Measurements from ENCODE around the gene TFR2. TPM values are rescaled to one million over a fixed set of nuclear protein-coding genes. Genes with fewer than 3 reads are reported as not detected.
A peak's percentile ranks its signal among the peaks of the same experiment; 100 is the strongest.

TFR2 gene
- total RNA-seq, 2 donors from 2014 or later: 4.5 to 6.1 TPM

DNA sequence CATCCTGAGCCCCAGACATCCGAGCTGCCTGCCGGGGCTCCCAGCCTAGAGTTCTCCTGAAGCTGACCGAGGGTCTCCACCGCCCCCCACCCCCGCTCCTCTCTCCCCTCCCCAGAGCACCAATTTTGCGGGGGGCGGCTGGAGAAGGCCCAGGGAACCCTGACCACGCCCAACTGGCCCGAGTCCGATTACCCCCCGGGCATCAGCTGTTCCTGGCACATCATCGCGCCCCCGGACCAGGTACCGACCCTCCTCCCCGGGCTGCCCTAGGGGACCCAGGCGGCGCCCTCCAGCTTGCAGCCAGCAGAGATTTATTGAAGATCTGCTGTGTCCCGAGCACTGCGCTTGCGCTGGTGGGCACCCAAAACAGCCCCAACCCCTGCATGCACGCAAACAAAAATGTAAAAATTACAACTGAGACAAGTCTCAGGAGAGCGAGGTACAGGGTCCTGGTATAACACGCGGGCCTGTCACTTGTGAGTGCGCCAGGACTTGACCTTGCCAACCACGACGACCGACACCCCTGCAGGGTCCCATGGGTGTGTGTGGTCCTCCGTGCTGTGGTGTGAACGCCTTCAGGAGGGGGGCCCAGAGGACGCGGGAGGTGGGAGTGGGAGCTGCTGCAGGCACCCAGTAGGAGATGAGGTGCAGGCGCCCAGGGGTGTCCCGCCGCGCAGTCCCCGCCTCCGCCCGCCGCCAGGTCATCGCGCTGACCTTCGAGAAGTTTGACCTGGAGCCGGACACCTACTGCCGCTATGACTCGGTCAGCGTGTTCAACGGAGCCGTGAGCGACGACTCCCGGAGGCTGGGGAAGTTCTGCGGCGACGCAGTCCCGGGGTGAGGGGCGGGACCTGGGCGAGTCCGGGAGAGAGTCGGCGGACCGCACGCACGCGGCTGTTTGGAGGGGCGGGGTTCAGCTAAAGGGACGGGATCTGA, 36.1 kb downstream of the TFR2 start:
- H3K9me3 ChIP-seq (ENCODE audit: control insufficient read depth, low read length, poor library complexity, severe bottlenecking): no peaks in the 10 kb centered on the region
- Mint-ChIP-seq H3K27ac (peak overlapping the region; percentile 4), H3K27me3 (no peaks in the 10 kb centered on the region), H3K4me3 (peak overlapping the region; percentile 90), H3K4me1 (peaks cover 23% of the 10 kb centered on the region), H3K36me3 (ENCODE audit: low read depth) (no peaks in the 10 kb centered on the region)
- DNase-seq (peak in 2 of 3 donors; percentile 38 to 39), ATAC-seq (peak; percentile 39)

DNA sequence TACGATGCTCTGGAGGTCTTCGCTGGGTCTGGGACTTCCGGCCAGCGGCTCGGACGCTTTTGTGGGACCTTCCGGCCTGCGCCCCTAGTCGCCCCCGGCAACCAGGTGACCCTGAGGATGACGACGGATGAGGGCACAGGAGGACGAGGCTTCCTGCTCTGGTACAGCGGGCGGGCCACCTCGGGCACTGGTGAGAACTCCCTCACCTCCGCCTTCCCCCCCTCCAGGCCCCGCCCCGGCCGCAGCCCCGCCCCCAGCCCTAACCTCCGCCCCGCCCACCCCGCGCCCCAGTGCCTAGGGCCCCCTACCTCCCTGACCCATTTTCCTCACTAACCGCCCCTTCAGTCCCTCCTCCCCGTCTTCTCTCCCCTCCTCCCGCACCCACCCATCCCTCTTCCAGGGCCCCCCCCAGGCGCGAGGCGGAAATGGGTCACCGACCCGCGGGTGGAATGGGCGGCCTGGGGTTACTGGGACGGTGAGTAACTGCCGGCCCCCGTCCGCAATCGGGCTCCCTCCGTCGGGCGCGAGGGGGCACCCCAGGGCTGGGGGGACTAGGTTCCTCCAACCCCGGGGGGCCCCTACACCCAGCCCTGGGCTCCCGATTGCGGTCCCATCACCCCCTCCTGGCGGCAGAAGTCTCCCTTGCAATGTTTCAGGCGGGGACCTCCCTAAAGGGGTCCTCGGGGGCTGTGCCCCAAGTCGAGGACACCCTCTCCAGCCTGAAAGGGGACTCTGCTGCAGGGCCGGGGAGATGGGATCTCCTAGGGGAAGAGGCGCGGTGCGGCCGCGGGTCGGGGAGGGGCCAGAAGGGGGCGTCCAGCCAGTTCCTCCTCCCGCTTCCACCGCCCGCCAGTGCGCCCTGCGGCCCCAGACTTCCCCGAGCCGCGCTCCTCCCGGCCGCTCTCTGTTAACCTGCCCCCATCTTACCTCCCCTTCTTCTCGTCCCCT, 37.0 kb downstream of the TFR2 start:
- ATAC-seq (peak; percentile 75), DNase-seq (peak; percentile 51 to 78 (median 76))
- Mint-ChIP-seq H3K27ac (no peak overlapping the region), H3K4me3 (peak overlapping the region; percentile 90), H3K36me3 (ENCODE audit: low read depth) (no peaks in the 10 kb centered on the region), H3K27me3 (no peaks in the 10 kb centered on the region), H3K4me1 (peaks cover 20% of the 10 kb centered on the region)
- no peaks in the 10 kb centered on the region for H3K9me3 ChIP-seq (ENCODE audit: control insufficient read depth, low read length, poor library complexity, severe bottlenecking)

DNA sequence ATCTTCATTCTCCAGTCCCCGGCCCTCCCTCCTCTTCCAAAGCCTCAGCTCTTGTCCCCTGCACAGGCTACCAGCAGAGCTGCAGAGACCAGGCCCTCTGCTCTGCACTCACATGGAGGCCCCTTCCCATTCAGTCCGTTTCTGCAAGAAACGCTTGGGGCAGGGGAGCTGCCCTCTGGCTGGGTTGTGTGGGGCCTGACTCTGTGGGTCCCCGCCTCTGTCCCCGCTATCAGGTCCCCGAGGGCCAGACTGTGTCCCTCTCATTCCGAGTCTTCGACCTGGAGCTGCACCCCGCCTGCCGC, 37.7 kb downstream of the TFR2 start:
- Mint-ChIP-seq H3K4me1 (peaks cover 20% of the 10 kb centered on the region), H3K27me3 (no peaks in the 10 kb centered on the region), H3K27ac (no peak overlapping the region), H3K4me3 (peak overlapping the region; percentile 90), H3K36me3 (ENCODE audit: low read depth) (no peaks in the 10 kb centered on the region)
- peak; percentile 16 for ATAC-seq
- no peak for DNase-seq
- H3K9me3 ChIP-seq (ENCODE audit: control insufficient read depth, low read length, poor library complexity, severe bottlenecking): no peaks in the 10 kb centered on the region

DNA sequence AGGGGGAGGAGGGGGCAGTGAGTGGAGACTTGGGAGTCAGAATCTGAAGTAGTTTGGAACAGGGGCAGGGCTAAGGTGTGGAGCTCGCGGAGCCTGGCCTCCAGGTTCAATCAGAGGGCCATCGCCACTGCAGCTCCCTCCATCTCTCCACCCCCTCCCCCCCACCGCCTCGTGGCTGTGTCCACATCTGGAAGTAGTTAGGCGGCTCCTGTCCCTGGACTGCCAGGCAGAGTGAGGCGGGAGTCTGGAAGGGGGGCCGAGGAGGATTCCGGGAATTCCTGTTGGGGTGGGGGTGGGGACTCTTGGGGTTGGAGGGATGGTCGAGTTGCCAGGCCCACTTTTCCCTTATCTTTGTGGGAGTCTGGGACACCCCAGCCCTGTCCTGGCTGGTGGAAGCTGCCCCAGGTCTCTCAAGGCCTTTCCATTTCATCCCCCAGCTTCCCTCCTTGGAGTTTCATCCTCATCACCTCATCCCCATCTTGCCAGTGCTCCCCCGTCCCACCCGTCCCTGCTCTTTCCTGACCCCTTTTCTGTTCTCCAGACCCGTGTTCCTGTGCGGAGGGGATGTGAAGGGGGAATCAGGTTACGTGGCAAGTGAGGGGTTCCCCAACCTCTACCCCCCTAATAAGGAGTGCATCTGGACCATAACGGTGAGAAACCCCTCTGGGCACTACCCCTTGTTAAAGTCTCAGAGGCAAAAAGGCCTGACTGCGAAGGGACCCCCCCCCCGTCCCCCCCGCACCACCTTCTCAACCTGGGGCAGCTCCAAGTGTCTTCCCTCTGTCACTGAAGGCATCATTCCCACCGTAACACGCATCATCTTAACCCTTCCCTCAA, 38.2 kb downstream of the TFR2 start:
- DNase-seq (no peak), ATAC-seq (no peak)
- Mint-ChIP-seq H3K4me3 (peak overlapping the region; percentile 90), H3K4me1 (peaks cover 23% of the 10 kb centered on the region), H3K27me3 (no peaks in the 10 kb centered on the region), H3K27ac (no peak overlapping the region), H3K36me3 (ENCODE audit: low read depth) (no peaks in the 10 kb centered on the region)
- H3K9me3 ChIP-seq (ENCODE audit: control insufficient read depth, low read length, poor library complexity, severe bottlenecking): no peaks in the 10 kb centered on the region

DNA sequence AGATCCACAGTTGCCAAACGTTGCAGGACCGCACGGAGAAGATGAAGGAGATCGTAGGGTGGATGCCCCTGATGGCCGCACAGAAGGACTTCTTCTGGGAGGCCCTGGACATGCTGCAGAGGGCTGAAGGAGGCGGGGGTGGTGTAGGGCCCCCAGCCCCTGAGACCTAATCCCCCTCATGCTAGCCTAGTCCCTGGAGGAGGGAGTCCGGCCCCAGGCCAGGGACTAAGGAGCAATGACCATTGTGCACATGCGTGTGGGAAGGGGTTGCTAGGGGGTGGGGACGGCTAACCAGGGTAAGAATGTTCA, 40.7 kb downstream of the TFR2 start:
- ATAC-seq (no peak), DNase-seq (no peak)
- Mint-ChIP-seq H3K4me1 (peaks cover 23% of the 10 kb centered on the region), H3K4me3 (no peak overlapping the region), H3K36me3 (ENCODE audit: low read depth) (no peaks in the 10 kb centered on the region), H3K27me3 (no peaks in the 10 kb centered on the region), H3K27ac (no peak overlapping the region)
- H3K9me3 ChIP-seq (ENCODE audit: control insufficient read depth, low read length, poor library complexity, severe bottlenecking): no peaks in the 10 kb centered on the region

DNA sequence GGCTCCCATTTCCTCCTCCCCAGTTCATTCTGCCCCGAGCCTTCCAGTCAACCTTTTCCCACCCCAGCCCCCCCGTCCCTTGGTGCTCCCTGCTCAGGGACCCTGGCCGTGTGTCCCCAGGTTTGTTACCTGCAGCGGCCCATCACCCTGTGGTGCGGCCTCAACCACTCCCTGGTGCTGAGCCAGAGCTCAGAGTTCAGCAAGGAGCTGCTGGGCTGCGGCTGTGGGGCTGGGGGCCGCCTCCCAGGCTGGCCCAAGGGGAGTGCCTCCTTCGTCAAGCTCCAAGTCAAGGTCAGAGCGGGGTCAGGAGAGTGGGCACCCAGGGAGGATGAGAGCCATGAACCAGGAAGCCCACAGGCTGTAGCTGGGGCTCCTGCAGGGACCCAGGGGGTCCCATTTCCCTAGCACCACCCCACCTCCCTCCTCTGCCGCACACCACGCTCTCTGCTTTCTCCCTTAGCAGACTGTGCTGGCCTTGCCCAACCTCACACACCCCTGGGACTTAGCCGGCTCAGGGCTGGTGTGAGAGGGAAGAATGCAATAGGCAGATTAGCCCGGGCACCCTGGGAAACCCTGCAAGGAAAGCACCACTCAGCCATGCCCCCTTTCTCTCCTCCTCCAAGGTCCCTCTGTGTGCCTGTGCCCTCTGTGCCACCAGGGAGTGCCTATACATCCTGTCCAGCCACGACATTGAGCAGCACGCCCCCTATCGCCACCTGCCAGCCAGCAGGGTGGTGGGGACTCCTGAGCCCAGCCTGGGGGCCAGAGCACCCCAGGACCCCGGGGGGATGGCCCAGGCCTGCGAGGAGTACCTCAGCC, 41.2 kb downstream of the TFR2 start:
- no peaks in the 10 kb centered on the region for H3K9me3 ChIP-seq (ENCODE audit: control insufficient read depth, low read length, poor library complexity, severe bottlenecking)
- DNase-seq (no peak), ATAC-seq (no peak)
- no peaks in the 10 kb centered on the region for H3K36me3 Mint-ChIP-seq (ENCODE audit: low read depth)
- H3K4me1 Mint-ChIP-seq: peaks cover 17% of the 10 kb centered on the region
- no peak overlapping the region for H3K4me3 Mint-ChIP-seq
- H3K27me3 Mint-ChIP-seq: no peaks in the 10 kb centered on the region
- H3K27ac Mint-ChIP-seq: no peak overlapping the region

DNA sequence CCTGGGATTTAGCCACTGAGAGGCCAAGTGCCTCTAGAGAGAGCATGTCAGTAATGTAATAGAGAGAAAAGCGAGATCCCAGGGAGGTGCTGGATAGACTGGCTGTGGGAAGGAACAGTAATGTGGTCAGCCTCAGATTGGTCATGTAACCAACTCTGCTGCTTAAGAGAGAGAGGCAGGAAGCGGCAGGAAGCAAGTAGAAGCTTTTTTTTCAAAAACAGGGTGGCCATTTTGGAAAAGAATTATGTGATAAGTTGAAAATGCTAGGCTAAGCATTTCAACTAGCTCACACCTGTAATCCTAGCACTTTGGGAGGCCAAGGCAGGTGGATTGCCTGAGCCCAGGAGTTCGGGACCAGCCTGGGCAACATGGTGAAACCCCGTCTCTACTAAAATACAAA, 42.9 kb downstream of the TFR2 start:
- ATAC-seq: no peak
- no peaks in the 10 kb centered on the region for H3K9me3 ChIP-seq (ENCODE audit: control insufficient read depth, low read length, poor library complexity, severe bottlenecking)
- Mint-ChIP-seq H3K27me3 (no peaks in the 10 kb centered on the region), H3K36me3 (ENCODE audit: low read depth) (no peaks in the 10 kb centered on the region), H3K27ac (no peak overlapping the region), H3K4me3 (no peak overlapping the region), H3K4me1 (peaks cover 7% of the 10 kb centered on the region)
- DNase-seq: no peak

DNA sequence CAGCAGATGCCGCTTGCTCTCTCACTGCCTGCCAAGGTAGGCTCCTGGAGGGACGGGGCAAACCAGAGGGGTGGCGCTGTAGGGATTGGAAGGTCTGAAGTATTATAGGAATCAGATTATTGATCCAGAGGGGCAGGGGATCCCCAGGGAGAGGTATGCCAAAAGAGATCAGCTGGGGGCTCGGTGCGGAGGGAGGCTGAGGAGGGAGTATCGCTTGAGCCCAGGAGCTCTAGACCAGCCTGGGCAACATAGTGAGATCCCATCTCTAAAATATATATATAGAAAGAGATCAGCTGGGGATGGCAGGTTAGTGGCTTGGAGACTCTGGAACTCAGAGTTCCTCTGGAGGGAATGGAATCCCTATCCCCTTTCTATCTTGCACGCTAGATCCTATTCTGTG, 46.2 kb downstream of the TFR2 start:
- no peaks in the 10 kb centered on the region for H3K27me3 Mint-ChIP-seq
- no peak for ATAC-seq
- H3K4me3 Mint-ChIP-seq: no peak overlapping the region
- peaks cover 7% of the 10 kb centered on the region for H3K4me1 Mint-ChIP-seq
- H3K27ac Mint-ChIP-seq: no peak overlapping the region
- DNase-seq: no peak
- H3K9me3 ChIP-seq (ENCODE audit: control insufficient read depth, low read length, poor library complexity, severe bottlenecking): no peaks in the 10 kb centered on the region
- H3K36me3 Mint-ChIP-seq (ENCODE audit: low read depth): no peaks in the 10 kb centered on the region

DNA sequence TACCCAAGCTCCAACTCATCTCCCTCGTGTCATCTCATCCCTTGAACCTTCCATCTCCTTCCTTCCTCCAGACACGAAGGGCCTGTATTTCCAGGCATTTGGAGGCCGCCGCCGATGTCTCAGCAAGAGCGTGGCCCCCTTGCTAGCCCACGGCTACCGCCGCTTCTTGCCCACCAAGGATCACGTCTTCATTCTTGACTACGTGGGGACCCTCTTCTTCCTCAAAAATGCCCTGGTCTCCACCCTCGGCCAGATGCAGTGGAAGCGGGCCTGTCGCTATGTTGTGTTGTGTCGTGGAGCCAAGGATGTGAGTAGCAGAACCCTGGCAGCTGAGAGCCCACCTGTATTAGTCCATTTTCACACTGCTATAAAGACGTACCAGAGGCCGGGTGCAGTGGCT, 49.8 kb downstream of the TFR2 start:
- ATAC-seq: no peak
- Mint-ChIP-seq H3K4me1 (peaks cover 9% of the 10 kb centered on the region), H3K27ac (no peak overlapping the region), H3K27me3 (no peaks in the 10 kb centered on the region), H3K4me3 (no peak overlapping the region), H3K36me3 (ENCODE audit: low read depth) (no peaks in the 10 kb centered on the region)
- no peaks in the 10 kb centered on the region for H3K9me3 ChIP-seq (ENCODE audit: control insufficient read depth, low read length, poor library complexity, severe bottlenecking)
- DNase-seq: no peak

DNA sequence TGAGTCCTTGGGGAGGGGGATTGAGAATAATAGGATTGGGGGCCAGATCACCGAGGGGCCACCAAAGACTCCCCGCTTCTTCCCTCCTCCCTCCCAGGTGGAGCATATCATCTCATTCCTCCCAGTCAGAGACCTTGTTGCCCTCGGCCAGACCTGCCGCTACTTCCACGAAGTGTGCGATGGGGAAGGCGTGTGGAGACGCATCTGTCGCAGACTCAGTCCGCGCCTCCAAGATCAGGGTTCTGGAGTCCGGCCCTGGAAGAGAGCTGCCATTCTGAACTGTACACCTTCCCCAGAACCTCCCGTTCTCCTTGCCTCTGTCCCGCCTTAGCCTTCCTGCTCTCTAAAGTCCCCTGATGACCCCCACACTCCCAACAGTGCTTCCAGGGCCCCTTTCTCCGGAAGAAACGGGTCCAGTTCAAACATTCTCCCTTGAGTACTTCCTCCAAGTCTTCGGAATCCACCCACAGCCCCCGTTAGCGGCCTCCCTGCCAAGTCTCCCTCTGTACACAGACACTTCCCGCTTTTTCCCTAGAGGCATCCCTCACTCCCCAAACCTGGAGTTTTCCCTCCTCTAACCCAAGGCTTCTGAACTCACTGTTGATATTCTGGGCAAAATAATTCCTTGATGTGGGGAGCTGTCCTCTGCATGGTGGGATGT, 51.1 kb downstream of the TFR2 start:
- Mint-ChIP-seq H3K4me3 (peak overlapping the region; percentile 41), H3K27me3 (no peaks in the 10 kb centered on the region), H3K36me3 (ENCODE audit: low read depth) (peaks cover 4% of the 10 kb centered on the region), H3K27ac (no peak overlapping the region), H3K4me1 (peaks cover 10% of the 10 kb centered on the region)
- H3K9me3 ChIP-seq (ENCODE audit: control insufficient read depth, low read length, poor library complexity, severe bottlenecking): no peaks in the 10 kb centered on the region
- DNase-seq (no peak), ATAC-seq (no peak)

DNA sequence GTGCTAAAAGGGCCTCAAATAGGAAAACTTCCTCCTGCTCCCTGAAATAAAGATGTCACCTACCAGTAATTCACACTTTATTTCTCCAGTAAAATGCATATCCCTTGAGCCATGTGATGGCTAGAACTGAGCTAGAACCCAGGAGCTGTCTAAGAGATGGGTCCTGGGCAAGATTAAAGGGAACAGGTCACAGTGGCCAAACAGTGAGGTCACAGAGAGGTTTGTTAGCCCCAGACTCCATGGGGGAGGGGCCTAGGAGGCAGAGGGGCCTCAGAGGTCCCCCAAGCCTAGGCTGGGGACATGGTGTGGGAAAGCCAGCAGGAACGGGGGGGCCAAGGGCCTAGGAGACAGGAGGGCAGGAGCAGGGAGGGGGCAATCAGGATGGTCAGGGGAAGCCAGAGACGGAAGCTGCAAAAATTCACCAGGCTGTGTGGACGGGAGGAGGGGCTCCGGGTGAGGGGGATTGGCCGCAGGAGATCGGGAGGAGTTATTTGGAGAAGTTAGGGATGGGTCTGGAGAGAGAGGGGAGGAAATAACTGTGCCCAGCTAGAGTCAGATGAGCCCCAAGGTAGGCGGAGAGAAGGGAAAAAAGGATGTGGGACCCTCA, 51.9 kb downstream of the TFR2 start:
- ATAC-seq (no peak), DNase-seq (no peak)
- Mint-ChIP-seq H3K27me3 (no peaks in the 10 kb centered on the region), H3K4me3 (no peak overlapping the region), H3K4me1 (peaks cover 15% of the 10 kb centered on the region), H3K36me3 (ENCODE audit: low read depth) (peaks cover 6% of the 10 kb centered on the region), H3K27ac (no peak overlapping the region)
- no peaks in the 10 kb centered on the region for H3K9me3 ChIP-seq (ENCODE audit: control insufficient read depth, low read length, poor library complexity, severe bottlenecking)

DNA sequence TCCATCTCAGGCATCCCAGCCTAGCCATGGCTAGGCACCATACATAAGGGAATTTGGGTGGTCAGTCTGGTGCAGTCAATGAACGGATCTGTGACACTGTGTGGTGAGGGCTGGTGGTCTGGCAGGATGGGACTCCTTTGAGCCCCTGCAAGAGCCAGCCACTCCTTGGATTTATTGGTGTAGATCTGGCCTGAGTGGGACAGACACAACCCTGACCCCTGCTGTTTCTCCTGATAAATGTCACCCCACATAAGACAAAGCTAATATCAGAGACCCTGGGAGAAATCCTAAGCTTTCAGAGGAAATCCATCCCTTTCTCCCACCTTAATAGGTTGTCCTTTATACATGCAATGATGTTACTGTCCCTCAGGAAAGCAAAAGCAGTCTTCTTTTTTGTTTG, 52.9 kb downstream of the TFR2 start:
- peak overlapping the region; percentile 76 for H3K4me3 Mint-ChIP-seq
- H3K27me3 Mint-ChIP-seq: no peaks in the 10 kb centered on the region
- no peak overlapping the region for H3K27ac Mint-ChIP-seq
- no peaks in the 10 kb centered on the region for H3K9me3 ChIP-seq (ENCODE audit: control insufficient read depth, low read length, poor library complexity, severe bottlenecking)
- H3K36me3 Mint-ChIP-seq (ENCODE audit: low read depth): peaks cover 6% of the 10 kb centered on the region
- ATAC-seq: no peak
- H3K4me1 Mint-ChIP-seq: peaks cover 21% of the 10 kb centered on the region
- no peak for DNase-seq
